Neural crest cell (in vitro differentiated cells): ENCODE data around the gene PLPPR1. TPM values are rescaled to one million over a fixed set of nuclear protein-coding genes. Genes with fewer than 3 reads are reported as not detected.
"Not testable (repeated sequence)": the region's sequence is repeated elsewhere in the genome, so short reads cannot be mapped to it uniquely, and the experiment has no call there.

Experiments used
- DNase-seq: peaks from one replicate; pipeline ENCODE4 v3.0.0; 2021; ENCODE audit warnings: low read depth, mixed read lengths, low spot score
- H3K27ac Mint-ChIP-seq: one replicate; pipeline ENCODE4 v1.8.0; 2021; ENCODE audit warnings: mild to moderate bottlenecking, mixed read lengths; ENCODE audit not compliant: unreplicated experiment
- H3K27me3 Mint-ChIP-seq: 2 replicates; pipeline ENCODE4 v1.8.0; 2021; ENCODE audit warnings: low read depth, mild to moderate bottlenecking, mixed read lengths
- H3K36me3 Mint-ChIP-seq: 2 replicates; pipeline ENCODE4 v1.8.0; 2021; ENCODE audit warnings: low read depth, mild to moderate bottlenecking, mixed read lengths
- H3K4me1 Mint-ChIP-seq: 2 replicates; pipeline ENCODE4 v1.8.0; 2021; ENCODE audit warnings: mixed read lengths
- H3K4me3 Mint-ChIP-seq: one replicate; pipeline ENCODE4 v1.8.0; 2021; ENCODE audit warnings: mild to moderate bottlenecking, mixed read lengths
- H3K9me3 Mint-ChIP-seq: 2 replicates; pipeline ENCODE4 v1.8.0; 2021; ENCODE audit warnings: mixed read lengths
- total RNA-seq: library from RNA; stranded (reverse); gene quantifications from 2 replicates; pipeline ENCODE4 v1.2.1, GENCODE V29; 2021
- TF ChIP-seq, protein P1 (sequence below): fragments of 200-600 bp; sonication (generic); conservative IDR thresholded peaks from 2 replicates; pipeline ENCODE4 v1.5.0; 2021; ENCODE audit warnings: antibody characterized with exemption, mild to moderate bottlenecking

PLPPR1 gene
- total RNA-seq, 1 donor from 2014 or later, result 4.7 TPM

DNA sequence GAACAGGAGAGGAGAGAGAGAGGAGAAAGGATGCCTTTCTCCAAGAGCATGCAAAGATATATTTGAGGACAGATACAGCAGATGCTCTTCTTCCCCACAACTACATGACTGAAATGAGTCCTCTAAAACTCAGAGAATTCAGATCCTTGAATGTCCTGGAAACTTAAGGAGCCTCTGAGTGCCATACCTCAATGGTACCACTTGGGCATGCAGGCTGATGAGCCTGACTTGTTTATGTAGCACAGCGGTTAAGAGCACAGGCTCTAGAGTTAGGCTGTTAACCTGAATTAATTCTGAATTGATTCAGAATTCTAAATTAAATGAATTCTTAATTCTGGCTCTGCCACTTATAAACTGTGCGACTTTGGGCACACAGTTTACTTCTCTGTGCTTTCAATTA, 5.7 kb downstream of the PLPPR1 start:
- no peaks in the 10 kb centered on the region for H3K36me3 Mint-ChIP-seq
- TF ChIP-seq, protein P1, sequence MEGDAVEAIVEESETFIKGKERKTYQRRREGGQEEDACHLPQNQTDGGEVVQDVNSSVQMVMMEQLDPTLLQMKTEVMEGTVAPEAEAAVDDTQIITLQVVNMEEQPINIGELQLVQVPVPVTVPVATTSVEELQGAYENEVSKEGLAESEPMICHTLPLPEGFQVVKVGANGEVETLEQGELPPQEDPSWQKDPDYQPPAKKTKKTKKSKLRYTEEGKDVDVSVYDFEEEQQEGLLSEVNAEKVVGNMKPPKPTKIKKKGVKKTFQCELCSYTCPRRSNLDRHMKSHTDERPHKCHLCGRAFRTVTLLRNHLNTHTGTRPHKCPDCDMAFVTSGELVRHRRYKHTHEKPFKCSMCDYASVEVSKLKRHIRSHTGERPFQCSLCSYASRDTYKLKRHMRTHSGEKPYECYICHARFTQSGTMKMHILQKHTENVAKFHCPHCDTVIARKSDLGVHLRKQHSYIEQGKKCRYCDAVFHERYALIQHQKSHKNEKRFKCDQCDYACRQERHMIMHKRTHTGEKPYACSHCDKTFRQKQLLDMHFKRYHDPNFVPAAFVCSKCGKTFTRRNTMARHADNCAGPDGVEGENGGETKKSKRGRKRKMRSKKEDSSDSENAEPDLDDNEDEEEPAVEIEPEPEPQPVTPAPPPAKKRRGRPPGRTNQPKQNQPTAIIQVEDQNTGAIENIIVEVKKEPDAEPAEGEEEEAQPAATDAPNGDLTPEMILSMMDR, result no peak
- H3K27ac Mint-ChIP-seq, result no peak overlapping the region
- DNase-seq, result no peak
- no peak overlapping the region for H3K4me3 Mint-ChIP-seq
- H3K27me3 Mint-ChIP-seq, result peaks cover 57% of the 10 kb centered on the region
- H3K9me3 Mint-ChIP-seq, result no peaks in the 10 kb centered on the region
- H3K4me1 Mint-ChIP-seq, result peaks cover 10% of the 10 kb centered on the region

GRCh38 chr9:101035098-101035497, 6.6 kb downstream of the PLPPR1 start:
- no peak for DNase-seq
- TF ChIP-seq, protein P1, result no peak
- H3K36me3 Mint-ChIP-seq, result no peaks in the 10 kb centered on the region
- H3K4me1 Mint-ChIP-seq, result peaks cover 4% of the 10 kb centered on the region
- no peak overlapping the region for H3K27ac Mint-ChIP-seq
- no peak overlapping the region for H3K4me3 Mint-ChIP-seq
- H3K27me3 Mint-ChIP-seq, result peaks cover 51% of the 10 kb centered on the region
- no peaks in the 10 kb centered on the region for H3K9me3 Mint-ChIP-seq

GRCh38 chr9:101037430-101037829, 8.9 kb downstream of the PLPPR1 start:
- H3K27me3 Mint-ChIP-seq, result peaks cover 28% of the 10 kb centered on the region

GRCh38 chr9:101038488-101038887, 10.0 kb downstream of the PLPPR1 start:
- Mint-ChIP-seq H3K27ac (no peak overlapping the region), H3K27me3 (peaks cover 20% of the 10 kb centered on the region), H3K9me3 (peaks cover 3% of the 10 kb centered on the region), H3K36me3 (no peaks in the 10 kb centered on the region), H3K4me1 (no peaks in the 10 kb centered on the region), H3K4me3 (no peak overlapping the region)
- TF ChIP-seq, protein P1, result no peak
- DNase-seq, result no peak

More at GRCh38 chr9:101037430-101037829, 8.9 kb downstream of the PLPPR1 start:
- no peaks in the 10 kb centered on the region for H3K9me3 Mint-ChIP-seq
- DNase-seq, result no peak
- H3K27ac Mint-ChIP-seq, result no peak overlapping the region
- H3K36me3 Mint-ChIP-seq, result no peaks in the 10 kb centered on the region
- H3K4me1 Mint-ChIP-seq, result no peaks in the 10 kb centered on the region
- no peak overlapping the region for H3K4me3 Mint-ChIP-seq
- TF ChIP-seq, protein P1, result no peak

GRCh38 chr9:101039581-101039980, 11.1 kb downstream of the PLPPR1 start:
- H3K9me3 Mint-ChIP-seq, H3K36me3 Mint-ChIP-seq: not testable (repeated sequence)
- H3K27me3 Mint-ChIP-seq, result peaks cover 14% of the 10 kb centered on the region

DNA sequence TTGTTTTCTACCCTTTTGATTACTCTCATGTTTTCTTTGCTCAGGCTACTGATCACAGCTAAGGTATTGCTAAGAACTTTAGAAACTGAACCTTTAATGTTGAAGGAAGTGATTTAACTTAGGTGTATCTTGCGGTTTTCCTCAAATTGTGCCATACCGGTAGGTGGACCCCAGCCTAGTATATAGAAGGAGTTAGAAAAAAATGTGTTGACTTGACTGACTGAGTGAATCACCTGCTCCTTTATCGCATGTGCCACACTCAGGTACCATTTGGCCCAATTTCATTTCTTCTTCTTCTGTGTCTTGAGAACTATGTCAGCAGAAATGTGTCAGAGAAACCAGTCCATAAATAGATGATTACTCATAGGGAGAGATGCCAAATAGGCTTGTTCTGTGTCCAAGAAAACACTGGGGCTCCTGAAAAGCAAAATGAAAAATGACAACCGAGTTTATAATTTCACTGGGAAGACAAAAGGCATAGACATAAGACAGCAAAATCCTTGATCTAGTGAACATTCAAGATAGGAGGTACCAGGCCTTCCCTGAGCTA, 19.4 kb downstream of the PLPPR1 start:
- TF ChIP-seq, protein P1, result no peak
- H3K27me3 Mint-ChIP-seq, result peaks cover 2% of the 10 kb centered on the region
- peaks cover 11% of the 10 kb centered on the region for H3K9me3 Mint-ChIP-seq
- H3K4me1 Mint-ChIP-seq, result no peaks in the 10 kb centered on the region
- no peak overlapping the region for H3K27ac Mint-ChIP-seq
- no peak for DNase-seq
- no peak overlapping the region for H3K4me3 Mint-ChIP-seq
- peaks cover 7% of the 10 kb centered on the region for H3K36me3 Mint-ChIP-seq

More at GRCh38 chr9:101039581-101039980, 11.1 kb downstream of the PLPPR1 start:
- not testable (repeated sequence) for H3K4me1 Mint-ChIP-seq, H3K4me3 Mint-ChIP-seq, H3K27ac Mint-ChIP-seq, DNase-seq
